Stimulated activated CD4-positive, alpha-beta T cell treated with anti-CD3 and anti-CD28 coated beads, Interleukin-2, amount 100 ng/mL, for 4 hours (primary cell): ENCODE data around the gene MAN2B2.
A peak's percentile ranks its signal among the peaks of the same experiment; 100 is the strongest.
"Not testable (repeated sequence)": the region's sequence is repeated elsewhere in the genome, so short reads cannot be mapped to it uniquely, and the experiment has no call there.

Experiments used
- DNase-seq: peaks from one replicate; pipeline ENCODE4 v3.0.0-alpha.2; 2020; ENCODE audit warnings: low read depth

The MAN2B2 gene

DNA sequence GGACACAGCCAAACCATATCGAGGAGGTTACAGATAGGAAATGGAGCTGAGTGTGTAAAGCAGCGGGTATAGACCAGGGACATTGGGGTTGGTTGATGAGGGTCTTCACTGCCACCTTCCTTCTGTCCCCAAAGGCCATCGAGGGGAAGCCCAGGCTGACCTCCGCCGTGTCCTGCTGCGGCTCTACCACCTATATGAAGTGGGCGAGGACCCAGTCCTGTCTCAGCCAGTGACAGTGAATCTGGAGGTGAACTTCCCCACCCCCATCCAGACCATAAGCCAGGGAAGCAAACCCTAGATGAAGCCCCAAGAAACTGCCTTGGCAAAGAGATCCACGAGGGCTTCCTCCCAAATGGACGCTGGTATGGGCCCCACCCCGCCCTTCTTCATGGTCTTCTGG is 42.3 kb downstream of the MAN2B2 start:
- DNase-seq, result no peak

DNA sequence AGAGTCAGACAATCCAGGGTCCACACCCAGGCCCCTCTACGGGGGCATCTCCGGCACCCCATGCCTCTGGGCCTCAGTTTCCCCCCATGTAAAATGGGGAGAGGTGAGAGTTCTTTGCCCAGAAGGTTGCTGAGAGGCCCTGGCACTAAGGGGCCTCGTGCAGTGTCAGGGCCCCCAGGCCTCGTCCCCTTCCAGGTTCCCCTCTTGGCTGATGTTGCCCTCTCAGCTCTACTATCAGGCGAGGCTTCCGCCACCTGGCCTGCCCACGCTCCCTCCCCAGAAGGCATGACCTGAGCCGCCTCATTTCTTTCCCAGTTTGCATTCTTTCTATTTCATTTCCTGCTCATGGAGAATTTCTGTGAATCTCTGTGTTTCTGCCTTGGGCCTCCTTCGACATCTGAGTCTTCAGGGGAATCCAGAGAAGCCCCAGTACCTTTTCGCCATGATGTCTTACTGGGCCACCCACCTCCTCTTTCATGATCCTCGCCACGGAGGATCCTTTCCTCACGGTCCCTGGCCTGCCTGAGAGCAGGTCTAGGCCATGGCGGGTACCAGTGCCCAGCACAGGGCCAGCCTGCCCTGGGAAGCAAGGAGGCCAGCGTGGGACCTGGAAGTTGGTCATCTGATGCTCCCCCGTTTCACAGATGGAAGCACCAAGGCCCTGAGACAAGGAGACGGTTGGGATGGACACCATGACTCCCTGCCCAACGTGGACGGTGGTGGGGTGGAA is 43.6 kb downstream of the MAN2B2 start:
- DNase-seq, result no peak

DNA sequence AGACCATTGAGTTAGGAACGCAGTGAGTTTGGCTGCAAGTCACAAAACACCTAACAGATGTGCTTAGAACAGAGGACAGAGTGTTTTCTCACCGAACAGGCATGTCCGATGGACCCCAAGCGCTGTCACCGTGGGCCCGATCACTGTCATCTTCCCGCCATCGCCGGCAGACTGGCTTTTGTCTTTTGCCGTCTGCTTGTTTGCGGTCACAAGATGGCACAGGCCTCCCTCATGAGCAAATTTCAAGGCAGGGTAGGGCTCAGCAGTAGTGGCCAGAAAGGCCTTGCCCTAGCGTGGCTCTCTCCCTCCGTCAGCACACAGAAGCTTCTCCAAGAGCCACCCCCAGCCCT is 44.1 kb downstream of the MAN2B2 start:
- no peak for DNase-seq

DNA sequence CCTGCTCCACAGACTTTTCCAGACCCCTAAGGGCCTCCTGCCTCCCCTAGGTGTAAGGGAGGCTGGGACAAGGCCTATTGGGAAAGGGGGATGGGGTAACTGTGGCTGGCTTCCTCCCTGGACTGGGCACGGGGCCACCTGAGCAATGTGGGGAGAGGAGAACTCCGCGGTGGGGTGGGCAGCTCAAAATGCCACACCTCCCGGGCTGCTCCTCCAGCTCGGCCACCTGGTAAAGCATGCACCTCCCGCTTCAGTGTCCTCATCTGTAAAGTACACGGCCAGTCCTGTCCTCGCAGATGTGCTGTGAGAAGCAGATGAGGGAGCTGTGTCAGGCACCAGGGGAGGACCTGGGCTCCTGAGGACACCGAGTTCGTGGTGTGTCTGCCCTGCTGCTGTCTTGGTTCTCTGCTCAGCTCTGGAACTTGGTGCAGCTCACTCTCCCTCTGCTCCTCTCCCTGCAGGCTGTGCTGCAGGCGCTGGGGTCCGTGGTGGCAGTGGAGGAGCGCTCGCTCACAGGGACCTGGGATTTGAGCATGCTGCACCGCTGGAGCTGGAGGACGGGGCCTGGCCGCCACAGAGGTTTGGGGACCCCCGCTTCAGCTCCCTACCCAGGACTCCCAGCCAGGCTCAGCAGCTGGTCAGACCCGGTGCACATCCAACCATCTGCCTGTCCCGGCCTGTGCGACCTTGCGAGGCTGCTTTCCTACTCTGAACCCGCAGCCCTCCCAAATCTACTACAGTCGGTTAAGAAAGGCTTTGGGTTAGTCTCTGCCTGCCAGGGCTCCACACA is 44.7 kb downstream of the MAN2B2 start:
- no peak for DNase-seq

DNA sequence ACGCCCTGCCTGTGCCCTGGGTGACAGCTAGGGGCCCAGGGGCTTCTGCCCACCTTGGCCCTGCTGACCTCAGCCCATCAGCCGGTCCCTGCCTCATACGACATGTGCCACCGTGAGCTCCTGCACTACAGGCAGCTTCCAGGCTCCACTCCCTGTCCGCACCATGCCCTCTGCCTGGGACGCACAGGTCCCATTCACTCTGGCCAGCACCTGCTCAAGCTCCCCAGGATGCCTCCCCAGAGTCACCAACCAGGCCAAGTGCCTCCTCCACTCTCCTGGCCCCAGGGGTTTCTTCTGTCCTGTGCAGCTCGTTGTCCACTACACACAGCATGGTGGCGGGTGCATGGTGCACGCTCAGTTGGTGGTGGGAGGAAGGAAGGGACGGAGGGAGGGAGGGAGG is 45.3 kb downstream of the MAN2B2 start:
- DNase-seq, result no peak

DNA sequence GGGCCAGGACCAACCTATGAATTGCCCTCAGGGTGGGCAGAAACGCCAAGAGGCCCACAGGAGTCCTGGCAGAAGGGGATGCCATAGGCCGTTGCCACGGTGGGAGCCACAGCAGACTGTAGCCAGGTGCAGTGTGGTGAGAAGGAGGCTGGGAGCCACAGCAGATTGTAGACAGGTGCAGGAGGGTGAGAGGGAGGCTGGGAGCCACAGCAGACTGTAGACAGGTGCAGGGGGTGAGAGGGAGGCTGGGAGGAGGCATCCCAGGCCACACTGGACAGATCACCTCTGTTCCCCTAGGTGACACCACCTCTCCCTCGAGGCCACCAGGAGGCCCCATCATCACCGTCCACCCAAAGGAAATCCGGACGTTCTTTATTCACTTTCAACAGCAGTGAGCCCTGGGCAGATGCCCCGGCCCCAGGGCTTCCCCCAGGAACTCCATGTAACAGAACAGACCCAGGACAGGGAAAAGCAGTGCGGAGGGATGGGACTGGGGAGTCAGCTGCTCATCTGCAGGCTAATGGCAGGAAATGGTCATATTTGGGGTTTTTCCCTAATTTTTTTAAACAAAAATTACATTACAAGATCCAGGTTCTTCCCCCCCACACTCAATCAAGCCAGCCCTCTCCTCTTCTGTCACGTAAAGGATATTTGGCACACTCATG is 46.0 kb downstream of the MAN2B2 start:
- DNase-seq, result no peak

DNA sequence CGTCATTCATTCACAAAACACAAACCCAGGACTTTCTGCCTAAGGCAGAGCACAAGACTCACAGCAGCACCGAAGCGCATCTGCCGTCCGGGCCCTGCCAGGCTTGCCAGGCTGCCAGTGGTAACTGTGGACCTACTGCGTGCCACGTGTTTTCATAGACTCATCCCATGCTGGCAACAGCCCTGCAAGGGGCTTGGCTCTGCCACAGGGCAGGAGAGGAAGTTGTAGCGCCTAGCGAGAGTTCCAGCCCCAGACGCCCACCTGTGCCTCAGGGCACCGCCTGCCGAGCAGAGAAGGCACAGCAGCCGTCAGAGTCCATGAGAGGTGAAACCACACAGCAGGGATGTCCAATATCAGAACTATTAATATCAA is 46.6 kb downstream of the MAN2B2 start:
- no peak for DNase-seq

DNA sequence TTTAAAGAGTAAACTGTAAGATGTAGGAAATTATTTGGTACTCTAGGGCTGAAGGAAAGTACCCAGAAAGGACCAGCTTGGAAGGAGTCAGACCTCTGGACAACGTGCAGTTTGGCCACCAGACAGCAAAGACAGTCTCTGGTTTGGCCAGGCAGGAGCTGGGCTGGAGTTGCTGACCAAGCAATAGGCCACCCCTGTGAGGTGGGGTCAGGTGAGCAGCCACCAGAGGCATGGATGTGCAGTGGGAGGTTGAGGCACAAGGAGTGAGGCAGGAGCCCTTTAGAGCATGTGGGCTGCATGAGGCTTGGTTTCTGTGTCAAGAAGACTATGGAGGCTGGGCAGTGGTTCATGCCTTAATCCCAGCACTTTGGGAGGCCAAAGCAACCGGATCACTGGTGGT is 47.8 kb downstream of the MAN2B2 start:
- DNase-seq, result no peak

DNA sequence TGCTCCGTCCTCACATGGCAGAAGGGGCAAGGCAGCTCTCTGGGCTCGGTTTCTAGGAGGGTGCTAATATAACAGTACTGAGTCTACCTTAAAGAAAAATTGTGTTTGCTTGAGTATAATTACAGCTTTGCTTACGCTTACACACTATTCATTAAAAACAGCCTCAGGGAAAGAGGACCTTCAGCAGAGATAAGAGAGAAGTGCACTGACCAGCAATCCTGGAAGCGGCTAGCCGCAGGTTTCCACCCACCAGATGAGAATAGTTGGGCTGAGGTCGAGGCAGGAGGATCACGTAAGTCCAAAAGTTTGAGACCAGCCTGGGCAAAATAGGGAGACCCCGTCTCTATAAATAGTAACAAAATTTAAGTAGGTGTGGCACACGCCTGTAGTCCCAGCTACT is 50.3 kb downstream of the MAN2B2 start:
- no peak for DNase-seq

DNA sequence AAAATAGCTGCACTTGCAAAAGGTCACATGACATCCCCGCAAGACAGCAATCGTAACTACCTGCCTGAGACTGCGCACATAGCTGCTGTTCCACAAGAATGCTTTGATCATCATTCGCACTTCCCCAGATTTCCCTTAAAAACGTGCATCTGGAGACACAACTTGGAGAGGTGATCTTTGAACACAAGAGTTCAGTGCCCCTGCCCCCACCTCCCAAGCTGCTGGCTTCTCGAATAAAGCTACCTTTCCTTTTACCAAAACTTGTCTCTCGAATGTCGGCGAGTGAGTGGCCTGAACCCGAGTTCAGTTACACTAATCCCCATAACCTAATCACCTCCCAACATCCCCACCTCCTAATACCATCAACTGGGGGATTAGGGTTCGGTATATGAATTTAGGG is 51.1 kb downstream of the MAN2B2 start:
- no peak for DNase-seq

DNA sequence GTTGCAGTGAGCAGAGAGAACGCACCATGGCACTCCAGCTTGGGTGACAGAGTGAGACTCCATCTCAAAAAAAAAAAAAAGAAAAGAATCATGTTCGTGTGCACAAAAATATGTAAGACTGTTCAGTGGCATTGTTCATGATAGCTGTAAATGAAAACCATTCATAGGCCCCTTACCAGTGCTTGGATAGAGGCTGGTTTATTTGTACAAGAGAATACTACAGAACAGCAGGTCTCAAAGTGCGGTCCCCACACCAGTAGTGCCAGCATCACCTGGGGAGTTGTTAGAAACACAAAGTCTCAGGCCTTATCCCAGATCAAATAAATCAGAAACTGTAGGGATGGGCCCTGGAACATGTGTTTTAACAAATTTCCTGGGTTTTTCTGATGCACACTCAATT is 52.8 kb downstream of the MAN2B2 start:
- no peak for DNase-seq

DNA sequence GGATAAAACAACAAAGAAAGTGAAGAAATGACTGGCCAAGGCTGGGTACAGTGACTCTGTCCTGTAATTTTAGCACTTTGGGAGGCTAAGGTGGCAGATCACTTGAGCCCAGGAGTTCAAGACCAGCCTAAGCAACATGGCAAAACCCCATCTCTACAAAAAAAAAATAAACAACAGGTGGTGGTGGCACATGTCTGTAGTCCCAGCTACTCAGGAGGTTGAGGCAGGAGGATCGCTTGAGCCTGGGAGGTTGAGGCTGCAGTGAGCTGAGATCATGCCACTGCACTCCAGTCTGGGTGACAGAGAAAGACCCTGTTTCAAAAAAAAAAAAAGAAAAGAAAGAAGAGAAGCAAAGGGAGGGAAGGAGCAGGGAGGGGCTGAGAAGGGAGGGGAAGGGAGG is 53.5 kb downstream of the MAN2B2 start:
- not testable (repeated sequence) for DNase-seq

DNA sequence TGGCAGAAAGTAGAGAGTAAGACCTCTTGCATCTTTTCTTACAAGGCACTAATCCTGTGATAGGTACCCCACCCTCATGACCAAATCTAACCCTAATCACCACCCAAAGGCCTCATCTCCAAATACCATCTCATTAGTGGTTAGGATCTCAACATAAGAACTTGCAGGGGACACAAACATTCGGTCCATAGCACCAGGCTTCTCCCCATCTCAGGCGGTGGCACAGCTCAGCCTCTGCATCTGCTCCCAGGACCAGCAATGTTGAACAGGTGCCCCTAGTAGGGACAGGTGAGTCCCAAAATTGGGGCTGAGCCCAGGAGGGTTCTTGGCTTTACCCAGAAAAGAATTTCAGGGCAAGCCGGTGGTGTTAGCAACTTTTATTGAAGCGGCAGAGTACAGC is 57.1 kb downstream of the MAN2B2 start:
- DNase-seq, result no peak

DNA sequence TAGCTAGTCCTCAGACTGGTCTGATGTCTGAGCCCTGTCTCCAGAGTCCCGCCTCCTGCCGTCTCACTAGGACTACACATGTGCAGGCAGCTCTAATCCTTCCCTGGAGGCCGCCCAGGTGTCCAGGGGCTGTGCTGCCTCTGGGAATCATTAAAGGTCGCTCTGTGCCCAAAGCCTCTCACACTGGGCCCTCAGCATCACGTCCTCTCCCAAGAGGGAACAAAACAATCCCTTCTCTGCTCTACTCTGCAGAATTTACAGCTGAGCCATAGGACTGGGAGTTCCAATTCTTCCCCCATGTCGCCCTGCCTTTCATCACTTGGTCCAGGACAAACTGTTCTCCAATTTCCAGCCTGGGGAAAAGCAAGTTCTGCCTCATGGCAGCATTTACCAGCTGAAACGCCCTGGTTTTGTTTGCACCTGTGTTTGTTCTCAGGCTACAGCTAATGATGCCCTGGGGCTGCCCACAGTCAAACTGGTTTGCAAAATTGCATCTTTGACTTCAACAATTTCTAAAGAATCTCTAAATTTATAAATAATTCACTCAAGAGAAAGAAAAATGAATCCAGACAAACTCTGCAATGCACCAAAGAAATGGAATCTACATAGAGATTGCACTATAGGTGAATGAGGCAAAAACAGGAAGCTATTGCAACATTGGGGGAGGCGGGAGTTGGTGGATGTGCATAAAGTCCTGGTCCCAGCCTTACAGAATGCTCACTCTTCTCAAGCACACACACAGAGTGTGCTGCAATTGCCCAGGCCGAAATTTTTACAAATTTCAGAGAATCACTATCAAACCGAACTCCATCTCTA is 58.3 kb downstream of the MAN2B2 start:
- DNase-seq, result no peak

DNA sequence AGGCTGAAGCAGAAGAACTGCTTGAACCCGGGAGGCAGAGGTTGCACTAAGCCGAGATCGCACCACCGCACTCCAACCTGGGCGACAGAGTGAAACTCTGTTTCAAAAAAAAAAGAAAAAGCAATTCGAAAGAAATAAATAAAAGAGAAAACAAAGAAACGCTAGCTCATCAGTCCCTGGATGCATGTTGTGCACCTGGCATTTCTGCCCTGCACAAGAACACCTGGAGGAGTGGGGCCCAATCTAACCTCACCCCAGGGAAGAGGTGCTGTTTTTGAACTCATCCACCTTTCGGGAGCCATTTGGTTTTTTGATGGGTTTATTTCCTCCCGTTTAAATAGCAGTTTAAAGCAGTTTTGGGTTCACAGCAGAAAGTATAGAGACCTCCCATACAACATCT is 59.8 kb downstream of the MAN2B2 start:
- no peak for DNase-seq

DNA sequence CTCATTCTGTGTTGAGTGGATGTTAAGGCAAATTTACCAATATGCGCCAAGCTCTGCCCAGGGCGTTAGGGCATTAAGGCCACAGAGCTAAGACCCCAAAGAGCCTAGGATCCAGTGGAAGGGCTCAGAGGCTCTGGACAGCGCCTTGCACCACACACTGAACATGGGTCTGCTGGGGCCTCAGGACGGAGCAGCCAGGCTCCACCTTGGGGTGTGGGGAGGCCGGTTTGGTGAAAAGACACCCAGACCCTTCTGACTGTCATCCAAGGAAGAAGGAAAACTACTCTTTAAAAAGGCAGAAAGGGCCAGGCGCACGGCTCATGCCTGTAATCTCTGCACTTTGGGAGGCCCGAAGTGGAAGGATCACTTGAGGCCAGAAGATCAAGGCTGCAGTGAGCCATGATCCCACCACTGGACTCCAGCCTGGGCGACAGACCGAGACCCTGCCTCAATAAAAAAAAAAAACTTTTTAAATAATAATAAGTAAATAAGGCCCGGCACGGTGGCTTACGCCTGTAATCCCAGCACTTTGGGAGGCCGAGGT is 64.2 kb downstream of the MAN2B2 start:
- DNase-seq, result no peak

DNA sequence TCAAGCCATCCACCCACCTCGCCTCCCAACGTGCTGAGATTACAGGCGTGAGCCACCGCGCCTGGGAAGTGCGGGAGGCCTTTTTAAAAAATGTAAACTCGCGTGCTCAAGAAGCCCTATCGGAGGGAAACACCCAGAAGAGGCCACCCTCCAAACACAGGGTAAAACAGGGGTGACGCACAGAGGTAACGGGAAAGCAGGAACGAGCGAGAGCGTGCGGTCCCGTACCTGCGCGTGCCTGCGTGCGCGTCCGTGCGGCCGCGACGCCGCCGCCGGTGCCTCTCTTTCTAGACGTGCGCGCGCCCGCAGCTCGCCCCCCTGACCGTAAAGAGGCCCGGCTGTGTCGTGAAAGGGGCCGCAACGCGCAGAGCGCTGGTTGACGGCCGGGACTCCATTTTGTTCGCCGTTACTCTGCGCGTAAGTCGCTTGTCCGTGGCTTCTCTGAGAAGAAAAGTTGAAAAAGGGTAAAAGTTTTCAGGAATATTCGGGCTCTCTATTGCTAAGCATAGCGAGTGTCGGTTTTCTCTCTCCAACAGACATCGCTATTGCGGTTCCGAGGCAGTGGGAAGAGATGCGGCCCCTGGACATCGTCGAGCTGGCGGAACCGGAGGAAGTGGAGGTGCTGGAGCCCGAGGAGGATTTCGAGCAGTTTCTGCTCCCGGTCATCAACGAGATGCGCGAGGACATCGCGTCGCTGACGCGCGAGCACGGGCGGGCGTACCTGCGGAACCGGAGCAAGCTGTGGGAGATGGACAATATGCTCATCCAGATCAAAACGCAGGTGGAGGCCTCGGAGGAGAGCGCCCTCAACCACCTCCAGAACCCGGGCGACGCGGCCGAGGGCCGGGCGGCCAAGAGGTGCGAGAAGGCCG is 65.5 kb downstream of the MAN2B2 start, which contains the start of gene MRFAP1:
Gene MRFAP1 (plus strand): TSS at position 394 of the 872 bp plus-strand sequence. CDS start 178 bp downstream, at position 572.
- peak; percentile 91 for DNase-seq

DNA sequence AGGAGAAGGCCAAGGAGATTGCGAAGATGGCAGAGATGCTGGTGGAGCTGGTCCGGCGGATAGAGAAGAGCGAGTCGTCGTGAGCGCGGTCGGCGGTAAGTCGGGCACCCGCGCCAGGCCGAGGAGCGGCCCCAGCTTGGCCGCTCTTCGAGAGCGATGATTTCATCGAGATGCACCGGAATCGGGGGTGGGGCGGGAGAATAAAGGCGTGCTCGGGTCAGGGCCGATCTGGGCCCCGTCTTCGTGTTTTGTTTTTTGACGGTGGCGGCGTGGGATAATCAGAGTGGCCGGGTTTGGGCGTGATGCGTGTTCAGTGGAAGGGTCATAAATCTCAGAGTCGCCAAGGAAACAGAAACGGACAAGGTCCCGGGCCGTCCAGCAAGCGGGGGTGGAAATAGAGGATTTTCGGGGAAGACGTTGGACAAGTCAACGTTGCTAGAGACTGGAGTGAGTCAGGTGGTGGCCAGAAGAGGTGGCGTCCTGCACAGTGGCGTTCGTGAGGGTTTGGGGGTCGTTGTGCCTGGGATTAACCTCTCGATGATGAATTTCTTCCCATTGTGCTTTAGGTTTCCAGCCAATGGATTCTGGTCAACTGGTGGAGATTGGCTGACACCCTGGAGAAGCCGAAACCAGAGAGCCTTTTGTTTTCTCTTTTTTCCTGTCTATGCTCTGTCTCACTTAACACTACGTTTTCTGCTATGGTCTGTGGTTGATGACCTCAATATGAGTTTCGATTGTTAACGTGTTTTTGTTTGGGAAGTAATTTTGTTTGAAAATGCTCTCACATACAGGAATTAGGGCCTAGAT is 66.4 kb downstream of the MAN2B2 start:
- DNase-seq, result peak; percentile 28

DNA sequence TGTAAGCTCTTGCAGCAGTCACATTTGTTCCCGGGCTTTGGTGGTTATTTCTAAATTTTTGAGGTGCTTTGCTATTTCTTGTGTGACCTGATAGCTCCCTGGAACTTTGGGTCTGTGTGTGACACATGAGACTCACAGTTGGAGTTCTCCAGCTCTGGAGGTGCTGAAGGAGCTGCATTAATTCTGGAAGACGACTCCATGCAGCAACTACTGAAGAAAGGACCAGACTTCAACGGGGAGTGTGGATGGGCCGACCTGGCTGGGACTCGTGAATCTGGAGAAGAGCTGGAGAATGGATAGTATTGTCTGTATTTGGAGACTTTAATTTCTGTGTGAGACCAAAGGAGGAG is 67.0 kb downstream of the MAN2B2 start:
- no peak for DNase-seq

DNA sequence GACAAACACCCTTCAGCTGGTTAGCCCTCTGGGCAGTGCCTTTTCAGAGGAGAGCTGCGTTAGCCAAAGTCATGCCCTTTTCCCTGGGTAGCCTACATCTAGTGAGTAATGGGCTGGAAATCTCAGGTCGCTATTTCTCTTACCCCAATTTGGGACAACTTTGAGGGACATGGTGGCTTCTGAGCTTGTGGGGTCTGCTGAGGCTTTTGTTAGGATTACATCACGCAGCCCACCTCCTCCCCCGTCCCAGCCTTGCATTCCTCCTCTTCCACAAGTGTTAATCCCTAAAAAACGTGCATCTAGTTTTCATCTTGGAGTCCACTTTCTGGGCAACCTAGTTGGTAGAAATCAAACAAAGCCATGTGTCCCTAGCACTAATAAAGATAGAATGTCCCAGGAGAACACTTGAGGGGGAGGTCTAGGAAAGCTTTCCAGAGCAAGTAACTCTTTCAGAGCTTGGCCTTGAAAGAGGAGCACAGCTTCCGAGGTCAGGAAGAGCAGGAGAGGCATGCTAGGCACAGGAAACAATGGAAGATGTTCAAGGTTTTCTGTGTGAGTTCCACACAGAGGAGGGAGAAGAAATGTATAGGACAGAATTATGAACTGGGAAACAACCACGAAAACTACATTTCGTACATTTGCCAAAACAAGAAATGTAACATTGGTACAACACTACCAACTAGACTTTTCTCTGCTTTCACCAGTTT is 68.3 kb downstream of the MAN2B2 start:
- no peak for DNase-seq
